ENCODE measurements around the gene HMG20B. TPM values are rescaled to one million over a fixed set of nuclear protein-coding genes. Genes with fewer than 3 reads are reported as not detected.
A peak's percentile ranks its signal among the peaks of the same experiment; 100 is the strongest.

The HMG20B gene
- total RNA-seq, 1 experiment from 2014 or later: 121 TPM

DNA sequence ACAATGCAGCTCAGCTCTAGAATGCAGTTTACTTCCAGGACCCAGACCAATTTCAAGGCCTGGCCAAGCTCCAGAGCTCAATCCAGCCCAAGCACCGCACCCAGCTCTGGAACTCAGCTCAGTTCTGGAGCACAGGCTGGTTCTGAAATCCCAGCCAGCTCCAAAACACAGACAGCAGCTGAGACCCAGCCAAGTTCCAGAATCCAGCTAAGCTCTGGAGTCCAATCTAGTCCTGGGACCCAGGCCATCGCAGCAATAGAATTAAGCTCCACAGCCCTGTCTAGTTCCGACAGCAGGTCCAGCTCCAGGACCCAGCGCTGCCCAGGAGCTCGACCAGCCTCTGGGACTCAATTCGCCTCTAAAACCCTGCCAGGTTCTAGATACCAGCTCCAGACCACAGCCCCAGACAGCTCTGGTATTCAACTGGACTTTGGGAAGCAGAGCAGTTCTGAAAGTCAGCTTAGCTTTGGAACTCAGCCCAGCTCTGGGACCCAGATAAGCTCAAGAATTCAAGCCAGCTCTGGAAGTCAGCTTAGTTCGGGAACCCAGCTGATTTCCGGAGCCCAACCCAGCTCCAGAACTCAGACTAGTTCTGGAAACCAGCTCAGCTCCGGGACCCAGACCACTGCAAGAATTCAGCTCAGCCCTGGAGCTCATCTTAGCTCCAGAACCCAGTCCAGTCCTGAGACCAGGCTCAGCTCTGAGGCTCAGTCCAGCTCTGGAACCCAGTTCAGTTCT lies 19.3 kb downstream of the HMG20B start:
- H3K27me3 Mint-ChIP-seq (ENCODE audit: low read depth): peaks cover 29% of the 10 kb centered on the region
- no peak overlapping the region for H3K27ac Mint-ChIP-seq
- TF ChIP-seq, protein P1, sequence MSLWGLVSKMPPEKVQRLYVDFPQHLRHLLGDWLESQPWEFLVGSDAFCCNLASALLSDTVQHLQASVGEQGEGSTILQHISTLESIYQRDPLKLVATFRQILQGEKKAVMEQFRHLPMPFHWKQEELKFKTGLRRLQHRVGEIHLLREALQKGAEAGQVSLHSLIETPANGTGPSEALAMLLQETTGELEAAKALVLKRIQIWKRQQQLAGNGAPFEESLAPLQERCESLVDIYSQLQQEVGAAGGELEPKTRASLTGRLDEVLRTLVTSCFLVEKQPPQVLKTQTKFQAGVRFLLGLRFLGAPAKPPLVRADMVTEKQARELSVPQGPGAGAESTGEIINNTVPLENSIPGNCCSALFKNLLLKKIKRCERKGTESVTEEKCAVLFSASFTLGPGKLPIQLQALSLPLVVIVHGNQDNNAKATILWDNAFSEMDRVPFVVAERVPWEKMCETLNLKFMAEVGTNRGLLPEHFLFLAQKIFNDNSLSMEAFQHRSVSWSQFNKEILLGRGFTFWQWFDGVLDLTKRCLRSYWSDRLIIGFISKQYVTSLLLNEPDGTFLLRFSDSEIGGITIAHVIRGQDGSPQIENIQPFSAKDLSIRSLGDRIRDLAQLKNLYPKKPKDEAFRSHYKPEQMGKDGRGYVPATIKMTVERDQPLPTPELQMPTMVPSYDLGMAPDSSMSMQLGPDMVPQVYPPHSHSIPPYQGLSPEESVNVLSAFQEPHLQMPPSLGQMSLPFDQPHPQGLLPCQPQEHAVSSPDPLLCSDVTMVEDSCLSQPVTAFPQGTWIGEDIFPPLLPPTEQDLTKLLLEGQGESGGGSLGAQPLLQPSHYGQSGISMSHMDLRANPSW (CRISPR knock-in tag; conservative IDR thresholded peaks at IDR 0.05; ENCODE audit: low read depth): no peak
- TF ChIP-seq NFE2L1 (CRISPR knock-in tag; IDR thresholded peaks at IDR 0.05): no peak
- no peak for TF ChIP-seq ZBTB21 (CRISPR knock-in tag; IDR thresholded peaks at IDR 0.05; ENCODE audit: borderline replicate concordance)
- TF ChIP-seq, protein P2, sequence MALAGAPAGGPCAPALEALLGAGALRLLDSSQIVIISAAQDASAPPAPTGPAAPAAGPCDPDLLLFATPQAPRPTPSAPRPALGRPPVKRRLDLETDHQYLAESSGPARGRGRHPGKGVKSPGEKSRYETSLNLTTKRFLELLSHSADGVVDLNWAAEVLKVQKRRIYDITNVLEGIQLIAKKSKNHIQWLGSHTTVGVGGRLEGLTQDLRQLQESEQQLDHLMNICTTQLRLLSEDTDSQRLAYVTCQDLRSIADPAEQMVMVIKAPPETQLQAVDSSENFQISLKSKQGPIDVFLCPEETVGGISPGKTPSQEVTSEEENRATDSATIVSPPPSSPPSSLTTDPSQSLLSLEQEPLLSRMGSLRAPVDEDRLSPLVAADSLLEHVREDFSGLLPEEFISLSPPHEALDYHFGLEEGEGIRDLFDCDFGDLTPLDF (CRISPR knock-in tag; IDR thresholded peaks at IDR 0.05): no peak
- H3K9me3 Mint-ChIP-seq: peaks cover 17% of the 10 kb centered on the region
- H3K36me3 Mint-ChIP-seq: 0 out of 2 replicates have a peak, but pooled peaks cover 2% of the 10 kb centered on the region
- no peak overlapping the region for H3K4me3 Mint-ChIP-seq
- ChIA-PET POLR2A (interaction anchor here (3.4 kb wide), 1 partner anchor 15 kb away, joined by 12 read pairs; no protein-coding TSS in a partner anchor), CTCF (interaction anchor here (0.8 to 4.1 kb wide), 16 partner anchors 7 to 130 kb away, joined by 3 to 25 read pairs (median 5); partner anchors contain the start of gene MFSD12)
- ATAC-seq (no peak), DNase-seq (ENCODE audit: low spot score) (no peak)
- no peaks in the 10 kb centered on the region for H3K4me1 Mint-ChIP-seq

DNA sequence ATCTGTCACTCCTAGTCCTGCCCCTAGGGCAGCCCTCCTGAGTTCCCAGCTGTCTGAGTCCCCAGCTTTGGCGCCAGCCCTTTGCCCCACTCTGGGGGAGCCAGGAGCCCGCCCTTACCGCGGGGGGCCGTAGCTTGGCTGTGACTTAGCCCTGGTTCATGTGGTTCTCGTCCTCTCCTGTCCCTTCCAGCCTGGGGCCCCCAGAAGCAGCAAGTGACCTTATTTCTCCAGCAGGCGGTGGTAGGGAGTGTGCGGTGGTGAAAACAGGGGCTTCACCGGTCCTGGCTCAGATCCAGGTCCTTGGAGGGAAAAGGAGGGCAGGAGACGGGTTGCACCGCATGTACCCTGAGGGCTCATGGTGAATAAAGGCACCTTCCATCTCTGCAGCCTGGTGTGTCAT lies 20.4 kb downstream of the HMG20B start:
- Mint-ChIP-seq H3K9me3 (peaks cover 17% of the 10 kb centered on the region), H3K4me3 (no peak overlapping the region), H3K4me1 (no peaks in the 10 kb centered on the region), H3K27me3 (ENCODE audit: low read depth) (peaks cover 27% of the 10 kb centered on the region), H3K36me3 (0 out of 2 replicates have a peak, but pooled peaks cover 2% of the 10 kb centered on the region), H3K27ac (no peak overlapping the region)
- ATAC-seq (peak; percentile 95), DNase-seq (ENCODE audit: low spot score) (peak; percentile 69)
- CTCF ChIA-PET: interaction anchor here (0.6 to 4.1 kb wide), 10 partner anchors 9 to 288 kb away, joined by 3 to 25 read pairs (median 6); no protein-coding TSS in a partner anchor
- POLR2A ChIA-PET: interaction anchor here (3.4 kb wide), 1 partner anchor 16 kb away, joined by 12 read pairs; no protein-coding TSS in a partner anchor
- TF ChIP-seq, protein P3, sequence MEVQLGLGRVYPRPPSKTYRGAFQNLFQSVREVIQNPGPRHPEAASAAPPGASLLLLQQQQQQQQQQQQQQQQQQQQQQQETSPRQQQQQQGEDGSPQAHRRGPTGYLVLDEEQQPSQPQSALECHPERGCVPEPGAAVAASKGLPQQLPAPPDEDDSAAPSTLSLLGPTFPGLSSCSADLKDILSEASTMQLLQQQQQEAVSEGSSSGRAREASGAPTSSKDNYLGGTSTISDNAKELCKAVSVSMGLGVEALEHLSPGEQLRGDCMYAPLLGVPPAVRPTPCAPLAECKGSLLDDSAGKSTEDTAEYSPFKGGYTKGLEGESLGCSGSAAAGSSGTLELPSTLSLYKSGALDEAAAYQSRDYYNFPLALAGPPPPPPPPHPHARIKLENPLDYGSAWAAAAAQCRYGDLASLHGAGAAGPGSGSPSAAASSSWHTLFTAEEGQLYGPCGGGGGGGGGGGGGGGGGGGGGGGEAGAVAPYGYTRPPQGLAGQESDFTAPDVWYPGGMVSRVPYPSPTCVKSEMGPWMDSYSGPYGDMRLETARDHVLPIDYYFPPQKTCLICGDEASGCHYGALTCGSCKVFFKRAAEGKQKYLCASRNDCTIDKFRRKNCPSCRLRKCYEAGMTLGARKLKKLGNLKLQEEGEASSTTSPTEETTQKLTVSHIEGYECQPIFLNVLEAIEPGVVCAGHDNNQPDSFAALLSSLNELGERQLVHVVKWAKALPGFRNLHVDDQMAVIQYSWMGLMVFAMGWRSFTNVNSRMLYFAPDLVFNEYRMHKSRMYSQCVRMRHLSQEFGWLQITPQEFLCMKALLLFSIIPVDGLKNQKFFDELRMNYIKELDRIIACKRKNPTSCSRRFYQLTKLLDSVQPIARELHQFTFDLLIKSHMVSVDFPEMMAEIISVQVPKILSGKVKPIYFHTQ (CRISPR knock-in tag; IDR thresholded peaks at IDR 0.05): no peak
- no peak for TF ChIP-seq SMAD4 (CRISPR knock-in tag; IDR thresholded peaks at IDR 0.05)
- TF ChIP-seq, protein P4, sequence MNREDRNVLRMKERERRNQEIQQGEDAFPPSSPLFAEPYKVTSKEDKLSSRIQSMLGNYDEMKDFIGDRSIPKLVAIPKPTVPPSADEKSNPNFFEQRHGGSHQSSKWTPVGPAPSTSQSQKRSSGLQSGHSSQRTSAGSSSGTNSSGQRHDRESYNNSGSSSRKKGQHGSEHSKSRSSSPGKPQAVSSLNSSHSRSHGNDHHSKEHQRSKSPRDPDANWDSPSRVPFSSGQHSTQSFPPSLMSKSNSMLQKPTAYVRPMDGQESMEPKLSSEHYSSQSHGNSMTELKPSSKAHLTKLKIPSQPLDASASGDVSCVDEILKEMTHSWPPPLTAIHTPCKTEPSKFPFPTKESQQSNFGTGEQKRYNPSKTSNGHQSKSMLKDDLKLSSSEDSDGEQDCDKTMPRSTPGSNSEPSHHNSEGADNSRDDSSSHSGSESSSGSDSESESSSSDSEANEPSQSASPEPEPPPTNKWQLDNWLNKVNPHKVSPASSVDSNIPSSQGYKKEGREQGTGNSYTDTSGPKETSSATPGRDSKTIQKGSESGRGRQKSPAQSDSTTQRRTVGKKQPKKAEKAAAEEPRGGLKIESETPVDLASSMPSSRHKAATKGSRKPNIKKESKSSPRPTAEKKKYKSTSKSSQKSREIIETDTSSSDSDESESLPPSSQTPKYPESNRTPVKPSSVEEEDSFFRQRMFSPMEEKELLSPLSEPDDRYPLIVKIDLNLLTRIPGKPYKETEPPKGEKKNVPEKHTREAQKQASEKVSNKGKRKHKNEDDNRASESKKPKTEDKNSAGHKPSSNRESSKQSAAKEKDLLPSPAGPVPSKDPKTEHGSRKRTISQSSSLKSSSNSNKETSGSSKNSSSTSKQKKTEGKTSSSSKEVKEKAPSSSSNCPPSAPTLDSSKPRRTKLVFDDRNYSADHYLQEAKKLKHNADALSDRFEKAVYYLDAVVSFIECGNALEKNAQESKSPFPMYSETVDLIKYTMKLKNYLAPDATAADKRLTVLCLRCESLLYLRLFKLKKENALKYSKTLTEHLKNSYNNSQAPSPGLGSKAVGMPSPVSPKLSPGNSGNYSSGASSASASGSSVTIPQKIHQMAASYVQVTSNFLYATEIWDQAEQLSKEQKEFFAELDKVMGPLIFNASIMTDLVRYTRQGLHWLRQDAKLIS (CRISPR knock-in tag; IDR thresholded peaks at IDR 0.05; ENCODE audit: borderline replicate concordance): no peak
- TF ChIP-seq, protein P5, sequence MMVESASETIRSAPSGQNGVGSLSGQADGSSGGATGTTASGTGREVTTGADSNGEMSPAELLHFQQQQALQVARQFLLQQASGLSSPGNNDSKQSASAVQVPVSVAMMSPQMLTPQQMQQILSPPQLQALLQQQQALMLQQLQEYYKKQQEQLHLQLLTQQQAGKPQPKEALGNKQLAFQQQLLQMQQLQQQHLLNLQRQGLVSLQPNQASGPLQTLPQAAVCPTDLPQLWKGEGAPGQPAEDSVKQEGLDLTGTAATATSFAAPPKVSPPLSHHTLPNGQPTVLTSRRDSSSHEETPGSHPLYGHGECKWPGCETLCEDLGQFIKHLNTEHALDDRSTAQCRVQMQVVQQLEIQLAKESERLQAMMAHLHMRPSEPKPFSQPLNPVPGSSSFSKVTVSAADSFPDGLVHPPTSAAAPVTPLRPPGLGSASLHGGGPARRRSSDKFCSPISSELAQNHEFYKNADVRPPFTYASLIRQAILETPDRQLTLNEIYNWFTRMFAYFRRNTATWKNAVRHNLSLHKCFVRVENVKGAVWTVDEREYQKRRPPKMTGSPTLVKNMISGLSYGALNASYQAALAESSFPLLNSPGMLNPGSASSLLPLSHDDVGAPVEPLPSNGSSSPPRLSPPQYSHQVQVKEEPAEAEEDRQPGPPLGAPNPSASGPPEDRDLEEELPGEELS (CRISPR knock-in tag; IDR thresholded peaks at IDR 0.05): no peak
- TF ChIP-seq ESRRA (CRISPR knock-in tag; IDR thresholded peaks at IDR 0.05; ENCODE audit: borderline replicate concordance): no peak
- TF ChIP-seq MXD4 (CRISPR knock-in tag; IDR thresholded peaks at IDR 0.05; ENCODE audit: borderline replicate concordance): no peak
- TF ChIP-seq NFE2L1 (CRISPR knock-in tag; IDR thresholded peaks at IDR 0.05): no peak
- TF ChIP-seq, protein P6, sequence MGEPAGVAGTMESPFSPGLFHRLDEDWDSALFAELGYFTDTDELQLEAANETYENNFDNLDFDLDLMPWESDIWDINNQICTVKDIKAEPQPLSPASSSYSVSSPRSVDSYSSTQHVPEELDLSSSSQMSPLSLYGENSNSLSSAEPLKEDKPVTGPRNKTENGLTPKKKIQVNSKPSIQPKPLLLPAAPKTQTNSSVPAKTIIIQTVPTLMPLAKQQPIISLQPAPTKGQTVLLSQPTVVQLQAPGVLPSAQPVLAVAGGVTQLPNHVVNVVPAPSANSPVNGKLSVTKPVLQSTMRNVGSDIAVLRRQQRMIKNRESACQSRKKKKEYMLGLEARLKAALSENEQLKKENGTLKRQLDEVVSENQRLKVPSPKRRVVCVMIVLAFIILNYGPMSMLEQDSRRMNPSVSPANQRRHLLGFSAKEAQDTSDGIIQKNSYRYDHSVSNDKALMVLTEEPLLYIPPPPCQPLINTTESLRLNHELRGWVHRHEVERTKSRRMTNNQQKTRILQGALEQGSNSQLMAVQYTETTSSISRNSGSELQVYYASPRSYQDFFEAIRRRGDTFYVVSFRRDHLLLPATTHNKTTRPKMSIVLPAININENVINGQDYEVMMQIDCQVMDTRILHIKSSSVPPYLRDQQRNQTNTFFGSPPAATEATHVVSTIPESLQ (CRISPR knock-in tag; IDR thresholded peaks at IDR 0.05): no peak
- TF ChIP-seq, protein P7, sequence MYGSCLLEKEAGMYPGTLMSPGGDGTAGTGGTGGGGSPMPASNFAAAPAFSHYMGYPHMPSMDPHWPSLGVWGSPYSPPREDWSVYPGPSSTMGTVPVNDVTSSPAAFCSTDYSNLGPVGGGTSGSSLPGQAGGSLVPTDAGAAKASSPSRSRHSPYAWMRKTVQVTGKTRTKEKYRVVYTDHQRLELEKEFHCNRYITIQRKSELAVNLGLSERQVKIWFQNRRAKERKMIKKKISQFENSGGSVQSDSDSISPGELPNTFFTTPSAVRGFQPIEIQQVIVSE (CRISPR knock-in tag; IDR thresholded peaks at IDR 0.05; ENCODE audit: borderline replicate concordance): no peak
- no peak for TF ChIP-seq HMGA2 (CRISPR knock-in tag; IDR thresholded peaks at IDR 0.05)
- TF ChIP-seq ZNF219 (CRISPR knock-in tag; IDR thresholded peaks at IDR 0.05; ENCODE audit: borderline replicate concordance): no peak

Data from WTC11 (cell line).